HepG2 (cell line): ENCODE results near the gene PLEKHA5. TPM values are rescaled to one million over a fixed set of nuclear protein-coding genes. Genes with fewer than 3 reads are reported as not detected.

ENCODE experiments used
- ATAC-seq: fragments of 200-7000 bp; cut with Tn5 transposase; 3 replicates; pipeline ENCODE4 v1.9.1; 2020; ENCODE audit warnings: mild to moderate bottlenecking, moderate library complexity
- BruUV-seq: library from RNA; stranded (reverse); fragments of 400-500 nt; replicated peaks from 2 replicates; lab custom pipeline; 2021; lab: Mats Ljungman, UMichigan
- CTCF ChIA-PET: fragments of 300-600 bp; formaldehyde crosslinking; extraction: SDS; loops from one replicate; lab custom pipeline; 2021; ENCODE audit warnings: low total read pairs, inconsistent platforms, low intra/inter-chr PET ratio; lab: Yijun Ruan, JAX
- POLR2A ChIA-PET: fragments of 350-600 bp; sonication (Branson Sonifier 250); formaldehyde crosslinking; loops from one replicate; lab custom pipeline; 2020; ENCODE audit warnings: antibody characterized with exemption, inconsistent platforms; lab: Yijun Ruan, JAX
- DNase-seq: peaks from one replicate; pipeline ENCODE4 v3.0.0-alpha.2; 2015; ENCODE audit warnings: low spot score
- FAIRE-seq: peaks from 3 replicates; lab custom pipeline; 2011; peaks lifted over from hg19 to GRCh38; lab: Jason Lieb, UNC
- H2AFZ ChIP-seq: one replicate; pipeline ENCODE4 v1.6.1; 2011; ENCODE audit warnings: low read length, inconsistent platforms
- H3K27ac ChIP-seq: fragments of 300-600 bp; 3 replicates; pipeline ENCODE4 v1.8.0; 2011; ENCODE audit warnings: mixed run types, mild to moderate bottlenecking, mixed read lengths, low read length, inconsistent platforms; ENCODE audit not compliant: insufficient read depth; ENCODE audit errors: extremely low read length
- H3K27me3 ChIP-seq, 2 experiments: fragments of 200-600 bp in 1 of 2; 2 replicates in 1 of 2; 3 replicates in 1 of 2; pipeline versions ENCODE4 v1.6.0 to v1.8.0; 2011; ENCODE audit warnings: low read length in 2 of 2, mild to moderate bottlenecking in 2 of 2, moderate library complexity in 2 of 2, inconsistent platforms in 1 of 2; ENCODE audit not compliant: insufficient read depth in 2 of 2, control insufficient read depth in 1 of 2
- H3K36me3 ChIP-seq, 2 experiments: fragments of 200-600 bp in 1 of 2; replicated peaks in 1 of 2; 2 replicates in 1 of 2; 3 replicates in 1 of 2; pipeline versions ENCODE4 v1.5.1 to v1.8.0; 2011; ENCODE audit warnings: low read length in 2 of 2, inconsistent platforms in 1 of 2; ENCODE audit not compliant: insufficient read depth in 2 of 2, control insufficient read depth in 1 of 2
- H3K4me1 ChIP-seq: 2 replicates; pipeline ENCODE4 v1.5.1; 2012; ENCODE audit warnings: low read length, inconsistent platforms; ENCODE audit not compliant: insufficient read depth
- H3K4me2 ChIP-seq: 2 replicates; pipeline ENCODE4 v1.6.0; 2011; ENCODE audit warnings: low read depth, low read length, inconsistent platforms
- H3K4me3 ChIP-seq, 3 experiments: fragments of 200-600 bp in 1 of 3; sonication (generic), shearing (Covaris generic) in 1 of 3; replicated peaks in 1 of 3; 2 replicates each; pipeline ENCODE4 v1.5.1; 2011 to 2016; ENCODE audit warnings: low read length in 3 of 3, inconsistent platforms in 2 of 3, low read depth in 2 of 3, mild to moderate bottlenecking in 2 of 3, control low read depth in 1 of 3, mixed read lengths in 1 of 3; ENCODE audit not compliant: insufficient read depth in 1 of 3
- H3K79me2 ChIP-seq: one replicate; pipeline ENCODE4 v1.6.1; 2011; ENCODE audit warnings: low read length, inconsistent platforms; ENCODE audit not compliant: insufficient read depth
- H3K9ac ChIP-seq: 2 replicates; pipeline ENCODE4 v1.6.0; 2011; ENCODE audit warnings: mild to moderate bottlenecking, low read depth, low read length, inconsistent platforms; ENCODE audit not compliant: insufficient read depth
- H3K9me3 ChIP-seq: 2 replicates; pipeline ENCODE4 v1.5.1; 2012; ENCODE audit warnings: mild to moderate bottlenecking, low read length
- H4K20me1 ChIP-seq: 2 replicates; pipeline ENCODE4 v1.6.0; 2011; ENCODE audit warnings: inconsistent platforms, mild to moderate bottlenecking, low read length, moderate library complexity; ENCODE audit not compliant: insufficient read depth
- CBFB ChIP-seq: sonication (generic); formaldehyde crosslinking; IDR thresholded peaks from 2 replicates; pipeline ENCODE4 v1.4.0; 2020; ENCODE audit warnings: missing genetic modification reagents
- FOSL1 ChIP-seq: sonication (generic); formaldehyde crosslinking; IDR thresholded peaks from 2 replicates; pipeline ENCODE4 v1.9.0; 2021; ENCODE audit warnings: missing genetic modification reagents, borderline replicate concordance
- GATAD2A ChIP-seq: IDR thresholded peaks from 2 replicates; pipeline ENCODE4 v1.6.1; 2016
- KDM6A ChIP-seq: IDR thresholded peaks from 2 replicates; pipeline ENCODE4 v1.6.1; 2016; ENCODE audit warnings: low read depth
- KMT2B ChIP-seq: IDR thresholded peaks from 2 replicates; pipeline ENCODE4 v1.6.1; 2016; ENCODE audit warnings: missing genetic modification reagents, missing compliant biosample characterization
- MAFF ChIP-seq: IDR thresholded peaks from 2 replicates; pipeline ENCODE4 v1.6.1; 2011; ENCODE audit warnings: low read depth, low read length, improper control_type of control experiment
- MED1 ChIP-seq: sonication (generic); formaldehyde crosslinking; IDR thresholded peaks from 2 replicates; pipeline ENCODE4 v1.4.0; 2020; ENCODE audit warnings: missing genetic modification reagents
- PCBP1 ChIP-seq: fragments of 200-400 bp; formaldehyde crosslinking; IDR thresholded peaks from 2 replicates; pipeline ENCODE4 v1.6.1; 2017; ENCODE audit warnings: mild to moderate bottlenecking, low read depth, low read length, borderline replicate concordance
- SOX5 ChIP-seq: IDR thresholded peaks from 2 replicates; pipeline ENCODE4 v1.6.1; 2016; ENCODE audit warnings: borderline replicate concordance
- SP2 ChIP-seq: sonication (generic); formaldehyde crosslinking; IDR thresholded peaks from 2 replicates; pipeline ENCODE4 v1.5.1; 2020; ENCODE audit warnings: mild to moderate bottlenecking, missing genetic modification reagents
- SRSF4 ChIP-seq: fragments of 200-400 bp; formaldehyde crosslinking; IDR thresholded peaks from one replicate; pipeline ENCODE4 v1.6.1; 2018; ENCODE audit warnings: mild to moderate bottlenecking, low read depth, low read length, moderate library complexity; ENCODE audit not compliant: poor library complexity, severe bottlenecking
- TRIM24 ChIP-seq: sonication (generic); formaldehyde crosslinking; IDR thresholded peaks from 2 replicates; pipeline ENCODE4 v1.8.0; 2022; ENCODE audit warnings: mild to moderate bottlenecking, missing genetic modification reagents
- XBP1 ChIP-seq: sonication (generic); formaldehyde crosslinking; IDR thresholded peaks from 2 replicates; pipeline ENCODE4 v1.5.0; 2020; ENCODE audit warnings: missing genetic modification reagents
- ZMAT3 ChIP-seq: sonication (generic); formaldehyde crosslinking; conservative IDR thresholded peaks from 2 replicates; pipeline ENCODE4 v1.7.0; 2021; ENCODE audit warnings: missing genetic modification reagents
- ZNF572 ChIP-seq: sonication (generic); formaldehyde crosslinking; IDR thresholded peaks from 2 replicates; pipeline ENCODE4 v1.5.1; 2020; ENCODE audit warnings: mild to moderate bottlenecking, missing genetic modification reagents
- ZNF691 ChIP-seq: sonication (generic); formaldehyde crosslinking; IDR thresholded peaks from 2 replicates; pipeline ENCODE4 v1.4.0; 2020; ENCODE audit warnings: missing genetic modification reagents, low read depth, mild to moderate bottlenecking, borderline replicate concordance
- ZNF841 ChIP-seq: sonication (generic); formaldehyde crosslinking; IDR thresholded peaks from 2 replicates; pipeline ENCODE4 v1.8.1; 2023; ENCODE audit warnings: missing genetic modification reagents, borderline replicate concordance
- ZSCAN25 ChIP-seq: sonication (generic); formaldehyde crosslinking; IDR thresholded peaks from 2 replicates; pipeline ENCODE4 v1.8.0; 2022; ENCODE audit warnings: mild to moderate bottlenecking, missing genetic modification reagents
- WGBS: methylation state at CpG from one replicate; pipeline ENCODE4 v1.1.6; 2017; ENCODE audit warnings: low lambda C conversion rate; 5-methylcytosine and 5-hydroxymethylcytosine counted together
- in situ Hi-C: cut with HindIII; loops from 2 replicates; pipeline ENCODE4 v1.10.0; 2017; ENCODE audit warnings: low pct_unique_long_range_greater_than_20kb; ENCODE audit not compliant: extremely low pct_ligation_motif_present
- intact Hi-C: fragments of 100-400 bp; cut with micrococcal nuclease; formaldehyde crosslinking; loops from one replicate; pipeline ENCODE4 v1.10.0; 2022; ENCODE audit not compliant: unreplicated experiment
- polyA plus RNA-seq, 8 experiments: library from polyadenylated mRNA; depleted of rRNA in 3 of 8; stranded (reverse) in 7 of 8; unstranded in 1 of 8; fragments of >200 nt; fragmentation: Illumina TruSeq in 4 of 8; extraction: Trizol in 4 of 8; gene quantifications; 2 replicates each; pipeline versions ENCODE4 v1.2.1 to v1.2.3, GENCODE V29; 2011 to 2016; ENCODE audit warnings: low read depth in 4 of 8, missing spikeins in 1 of 8, mixed read lengths in 1 of 8; ENCODE audit not compliant: insufficient read depth in 1 of 8
- total RNA-seq, 5 experiments: library from RNA; depleted of rRNA; stranded (reverse); fragments of >200 nt; fragmentation: Illumina TruSeq; extraction: Trizol; gene quantifications; 2 replicates each; pipeline ENCODE4 v1.2.3, GENCODE V29; 2016; ENCODE audit warnings: low read depth in 1 of 5
- TF ChIP-seq, protein P1 (sequence below): sonication (generic); formaldehyde crosslinking; IDR thresholded peaks from 2 replicates; pipeline ENCODE4 v1.5.1; 2020; ENCODE audit warnings: missing genetic modification reagents, mild to moderate bottlenecking, borderline replicate concordance
- TF ChIP-seq, protein P2 (sequence below): IDR thresholded peaks from 2 replicates; pipeline ENCODE4 v1.6.1; 2016; ENCODE audit warnings: low read depth, missing genetic modification reagents, missing compliant biosample characterization

Gene PLEKHA5
- total and polyA plus RNA-seq, 2 of the 13 experiments (the other 11 are each of a cell fraction or from before 2014, with no cell fraction given), result 4.2 to 15.4 TPM

DNA sequence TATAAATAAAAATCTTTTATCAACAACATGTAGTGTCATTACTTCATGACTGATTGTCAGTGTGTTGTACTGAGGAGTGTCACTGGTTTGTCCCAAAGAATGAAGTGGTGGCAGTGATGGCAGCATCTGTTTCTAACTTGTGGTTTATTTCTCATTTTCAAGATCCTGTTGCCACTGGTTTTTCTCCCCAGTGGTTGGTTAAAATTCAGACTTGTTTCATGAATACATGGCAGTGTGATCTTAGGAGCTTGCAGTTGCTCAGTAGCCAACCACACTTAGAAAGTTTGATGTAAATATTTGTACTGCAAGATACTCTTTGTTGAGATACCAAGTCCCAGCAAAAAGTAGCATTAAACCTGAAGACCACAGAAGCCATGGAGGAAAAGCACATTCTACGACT lies 69.8 kb downstream of the PLEKHA5 start (continued):
- TF ChIP-seq, protein P1, sequence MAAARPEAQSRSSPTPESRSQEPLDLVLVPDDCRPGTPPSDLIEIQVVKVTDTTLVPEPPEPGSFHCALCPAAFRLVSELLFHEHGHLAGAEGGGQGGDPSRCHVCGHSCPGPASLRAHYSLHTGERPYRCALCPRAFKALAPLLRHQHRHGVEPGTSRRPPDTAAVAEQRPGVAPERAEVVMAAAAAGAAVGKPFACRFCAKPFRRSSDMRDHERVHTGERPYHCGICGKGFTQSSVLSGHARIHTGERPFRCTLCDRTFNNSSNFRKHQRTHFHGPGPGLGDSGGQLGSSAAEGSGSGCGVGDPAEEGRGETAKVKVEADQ (CRISPR knock-in tag), result no peak
- TF ChIP-seq CBFB (CRISPR knock-in tag) (no peak), PCBP1 (no peak)

DNA sequence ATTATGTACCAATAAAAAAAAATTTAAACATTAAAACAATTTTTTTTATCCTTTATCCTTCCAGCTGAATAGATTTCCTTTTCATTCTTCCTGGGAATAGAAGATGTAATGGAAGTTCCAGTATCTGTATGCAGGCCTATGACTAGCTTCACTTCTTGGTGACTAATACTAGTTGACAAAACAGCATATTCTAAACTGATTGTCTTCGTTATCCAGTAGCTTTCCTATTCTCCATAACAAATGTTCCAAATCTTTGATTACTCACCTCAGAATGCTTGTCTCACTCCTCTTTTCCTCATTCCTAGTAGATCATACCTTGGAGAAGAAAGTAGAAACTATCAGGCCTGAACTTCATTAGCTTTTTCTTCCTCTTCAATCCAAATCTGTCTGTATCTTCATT lies 70.7 kb downstream of the PLEKHA5 start:
- H3K4me1 ChIP-seq, result peaks cover under 1% of the 10 kb centered on the region
- no peak overlapping the region for H3K4me3 ChIP-seq
- H3K79me2 ChIP-seq, result no peaks in the 10 kb centered on the region
- WGBS, result 97% methylated on average over 1 of the region's 1 CpG
- H3K9ac ChIP-seq, result no peak overlapping the region
- H4K20me1 ChIP-seq, result no peaks in the 10 kb centered on the region
- H3K9me3 ChIP-seq, result no peaks in the 10 kb centered on the region
- H3K36me3 ChIP-seq, result no peaks in the 10 kb centered on the region
- CTCF ChIA-PET, result no interaction called here
- no TSS peak for BruUV-seq
- no peak overlapping the region for H2AFZ ChIP-seq
- H3K27me3 ChIP-seq, result no peaks in the 10 kb centered on the region
- FAIRE-seq (no peak), DNase-seq (no peak), ATAC-seq (no peak)
- in situ Hi-C loops, result no loop called here
- POLR2A ChIA-PET, result no interaction called here
- no peak overlapping the region for H3K4me2 ChIP-seq
- no peak overlapping the region for H3K27ac ChIP-seq
- intact Hi-C loops, result no loop called here
- TF ChIP-seq KDM6A (CRISPR knock-in tag) (no peak), MAFF (no peak), ZNF572 (CRISPR knock-in tag) (no peak), GATAD2A (no peak), ZNF691 (CRISPR knock-in tag) (no peak), SP2 (CRISPR knock-in tag) (no peak), ZSCAN25 (CRISPR knock-in tag) (no peak), SOX5 (CRISPR knock-in tag) (no peak), TRIM24 (no peak), KMT2B (CRISPR knock-in tag) (no peak), MED1 (CRISPR knock-in tag) (no peak), FOSL1 (no peak), SRSF4 (no peak), ZNF841 (CRISPR knock-in tag) (no peak), XBP1 (no peak), ZMAT3 (no peak)
- TF ChIP-seq, protein P2, sequence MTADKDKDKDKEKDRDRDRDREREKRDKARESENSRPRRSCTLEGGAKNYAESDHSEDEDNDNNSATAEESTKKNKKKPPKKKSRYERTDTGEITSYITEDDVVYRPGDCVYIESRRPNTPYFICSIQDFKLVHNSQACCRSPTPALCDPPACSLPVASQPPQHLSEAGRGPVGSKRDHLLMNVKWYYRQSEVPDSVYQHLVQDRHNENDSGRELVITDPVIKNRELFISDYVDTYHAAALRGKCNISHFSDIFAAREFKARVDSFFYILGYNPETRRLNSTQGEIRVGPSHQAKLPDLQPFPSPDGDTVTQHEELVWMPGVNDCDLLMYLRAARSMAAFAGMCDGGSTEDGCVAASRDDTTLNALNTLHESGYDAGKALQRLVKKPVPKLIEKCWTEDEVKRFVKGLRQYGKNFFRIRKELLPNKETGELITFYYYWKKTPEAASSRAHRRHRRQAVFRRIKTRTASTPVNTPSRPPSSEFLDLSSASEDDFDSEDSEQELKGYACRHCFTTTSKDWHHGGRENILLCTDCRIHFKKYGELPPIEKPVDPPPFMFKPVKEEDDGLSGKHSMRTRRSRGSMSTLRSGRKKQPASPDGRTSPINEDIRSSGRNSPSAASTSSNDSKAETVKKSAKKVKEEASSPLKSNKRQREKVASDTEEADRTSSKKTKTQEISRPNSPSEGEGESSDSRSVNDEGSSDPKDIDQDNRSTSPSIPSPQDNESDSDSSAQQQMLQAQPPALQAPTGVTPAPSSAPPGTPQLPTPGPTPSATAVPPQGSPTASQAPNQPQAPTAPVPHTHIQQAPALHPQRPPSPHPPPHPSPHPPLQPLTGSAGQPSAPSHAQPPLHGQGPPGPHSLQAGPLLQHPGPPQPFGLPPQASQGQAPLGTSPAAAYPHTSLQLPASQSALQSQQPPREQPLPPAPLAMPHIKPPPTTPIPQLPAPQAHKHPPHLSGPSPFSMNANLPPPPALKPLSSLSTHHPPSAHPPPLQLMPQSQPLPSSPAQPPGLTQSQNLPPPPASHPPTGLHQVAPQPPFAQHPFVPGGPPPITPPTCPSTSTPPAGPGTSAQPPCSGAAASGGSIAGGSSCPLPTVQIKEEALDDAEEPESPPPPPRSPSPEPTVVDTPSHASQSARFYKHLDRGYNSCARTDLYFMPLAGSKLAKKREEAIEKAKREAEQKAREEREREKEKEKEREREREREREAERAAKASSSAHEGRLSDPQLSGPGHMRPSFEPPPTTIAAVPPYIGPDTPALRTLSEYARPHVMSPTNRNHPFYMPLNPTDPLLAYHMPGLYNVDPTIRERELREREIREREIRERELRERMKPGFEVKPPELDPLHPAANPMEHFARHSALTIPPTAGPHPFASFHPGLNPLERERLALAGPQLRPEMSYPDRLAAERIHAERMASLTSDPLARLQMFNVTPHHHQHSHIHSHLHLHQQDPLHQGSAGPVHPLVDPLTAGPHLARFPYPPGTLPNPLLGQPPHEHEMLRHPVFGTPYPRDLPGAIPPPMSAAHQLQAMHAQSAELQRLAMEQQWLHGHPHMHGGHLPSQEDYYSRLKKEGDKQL (CRISPR knock-in tag), result no peak
